ENCODE data around the gene FLCN.

Gene FLCN

GRCh38 chr17:17235212-17236174 lies 1.5 kb downstream of the FLCN start:
- DNase-seq: peak; percentile 17 to 39

DNA sequence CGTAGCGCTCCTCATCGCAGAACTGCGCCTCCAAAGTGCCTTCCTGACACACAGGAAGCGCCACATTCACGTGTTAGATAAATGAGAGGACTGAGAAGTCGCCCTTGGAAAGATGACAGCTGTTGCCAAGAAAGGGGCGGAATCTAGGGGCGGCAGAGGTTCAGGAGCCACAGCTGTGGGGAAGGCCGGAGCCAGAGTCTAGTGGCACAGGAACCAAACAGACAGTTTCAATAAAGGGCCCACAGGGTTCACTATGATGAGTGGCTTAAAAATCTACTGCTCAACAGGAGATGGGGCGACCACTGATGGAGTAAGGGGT lies 4.7 kb downstream of the FLCN start:
- no peak for DNase-seq

DNA sequence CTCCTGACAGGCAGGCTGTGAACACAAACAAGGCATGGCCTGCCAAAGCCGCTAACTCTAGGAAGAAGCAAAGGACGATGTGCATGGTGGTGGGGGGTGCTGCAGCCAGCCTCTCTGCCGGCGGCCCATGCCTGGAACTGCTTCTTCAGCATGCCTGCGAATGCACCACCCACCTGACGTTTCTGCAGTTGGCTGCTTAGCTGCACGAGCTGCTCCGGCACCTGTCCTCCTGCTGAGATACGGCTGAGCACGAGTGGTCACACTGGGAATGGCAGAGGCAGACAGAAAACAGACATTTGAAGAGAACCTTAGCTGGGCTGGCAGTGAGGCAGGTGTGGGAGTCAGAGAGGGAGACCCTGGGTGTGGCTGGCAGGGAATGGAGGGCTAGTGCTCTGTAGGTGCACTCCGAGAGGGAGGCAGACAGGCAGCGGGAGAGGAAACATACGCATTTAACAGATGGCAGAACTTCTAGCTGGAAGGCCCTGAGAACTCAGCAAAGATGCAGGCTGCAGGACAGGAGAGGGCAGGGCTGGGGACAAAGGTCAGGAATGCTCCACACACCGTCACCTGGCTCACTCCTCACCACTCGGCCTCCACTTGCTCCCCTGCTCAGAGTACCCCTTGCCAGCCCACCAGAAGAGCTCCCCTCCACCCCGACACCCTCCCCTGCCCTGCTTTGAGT lies 5.2 kb downstream of the FLCN start:
- DNase-seq: no peak

- DNase-seq: no peak
These were observed 7.3 kb downstream of the FLCN start for GRCh38 chr17:17229416-17230384.

- no peak for DNase-seq
These were observed 8.3 kb downstream of the FLCN start for GRCh38 chr17:17228521-17229279.

DNA sequence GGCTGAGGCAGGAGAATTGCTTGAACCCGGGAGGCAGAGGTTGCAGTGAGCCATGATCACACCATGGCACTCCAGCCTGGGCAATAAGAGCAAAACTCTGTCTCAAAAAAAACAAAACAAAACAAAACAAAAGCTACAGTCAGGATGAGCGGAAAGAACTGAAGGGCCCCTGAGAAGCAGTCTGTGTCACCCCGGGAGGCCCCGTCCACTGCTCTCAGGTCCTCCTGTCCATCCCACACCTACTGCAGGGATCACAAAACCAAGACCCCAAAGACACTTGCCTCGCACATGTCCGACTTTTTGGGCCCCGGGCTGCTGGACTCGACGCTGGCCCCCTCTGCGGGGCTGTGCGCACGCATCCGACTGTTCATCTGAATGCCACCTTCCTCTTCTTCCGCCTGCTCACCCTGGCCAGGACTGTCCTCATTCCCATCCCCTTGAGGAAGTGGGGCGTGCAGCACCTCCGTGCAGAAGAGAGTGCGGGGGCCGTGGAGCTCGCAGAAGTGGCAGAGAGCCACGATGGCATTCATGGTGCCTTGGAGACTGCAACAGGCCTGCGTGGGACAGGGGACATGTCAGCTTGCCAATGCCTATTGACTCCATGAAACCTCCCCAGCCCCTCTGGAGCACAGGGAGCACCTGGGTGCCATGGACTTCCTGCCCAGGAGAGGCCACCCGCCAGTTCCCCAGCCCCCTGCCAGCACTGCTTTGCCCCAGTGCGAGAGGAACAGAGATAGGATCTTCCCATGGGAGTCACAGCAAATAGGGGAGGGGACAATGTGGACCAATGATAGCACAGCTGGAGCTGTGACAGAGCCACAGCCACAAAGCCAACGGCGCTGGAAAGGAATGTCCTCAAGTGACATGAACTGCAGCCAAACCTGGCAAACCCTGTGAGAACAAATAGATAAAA lies 9.1 kb downstream of the FLCN start:
- no peak for DNase-seq

GRCh38 chr17:17226451-17227265 lies 10.3 kb downstream of the FLCN start:
- DNase-seq: no peak

GRCh38 chr17:17225901-17226300 lies 11.1 kb downstream of the FLCN start:
- DNase-seq: no peak

DNA sequence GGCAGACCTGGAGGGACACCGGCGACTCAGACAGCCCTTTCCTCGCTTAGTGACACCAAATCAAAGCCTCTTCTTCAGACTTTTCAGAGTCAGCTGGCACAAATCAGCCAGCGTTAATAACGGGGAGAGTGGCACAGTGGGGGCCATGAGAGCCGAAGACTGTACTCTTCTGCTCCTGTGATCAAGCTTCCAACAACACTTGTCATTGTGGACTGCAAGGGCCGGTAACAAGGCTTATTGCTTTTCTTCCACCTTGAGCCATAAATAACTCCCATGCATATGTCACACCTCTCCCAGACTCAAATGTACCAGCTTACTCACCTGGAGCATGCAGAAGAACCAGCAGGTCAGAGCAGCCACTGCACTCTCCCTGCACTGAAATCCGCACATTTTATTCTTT lies 12.8 kb downstream of the FLCN start:
- DNase-seq: no peak

DNA sequence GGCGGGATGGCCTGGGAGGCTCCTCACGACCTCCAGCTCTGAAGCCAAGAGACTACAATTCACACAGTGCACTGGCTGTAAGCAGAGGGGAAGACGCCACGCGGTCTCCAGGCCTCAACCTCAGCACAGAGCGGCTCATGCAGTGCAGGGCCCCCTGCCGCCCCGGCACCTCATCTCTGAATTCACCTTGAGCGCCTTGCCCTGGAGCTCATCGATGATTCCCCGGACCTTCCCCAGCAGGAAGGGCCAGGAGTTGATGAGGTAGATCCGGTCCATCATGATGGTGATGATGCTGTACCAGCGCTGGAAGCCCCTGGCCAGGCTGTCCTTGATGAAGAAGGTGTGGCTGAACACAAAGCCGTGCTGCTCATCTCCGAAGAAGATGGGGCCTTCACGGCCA lies 13.2 kb downstream of the FLCN start:
- no peak for DNase-seq

DNA sequence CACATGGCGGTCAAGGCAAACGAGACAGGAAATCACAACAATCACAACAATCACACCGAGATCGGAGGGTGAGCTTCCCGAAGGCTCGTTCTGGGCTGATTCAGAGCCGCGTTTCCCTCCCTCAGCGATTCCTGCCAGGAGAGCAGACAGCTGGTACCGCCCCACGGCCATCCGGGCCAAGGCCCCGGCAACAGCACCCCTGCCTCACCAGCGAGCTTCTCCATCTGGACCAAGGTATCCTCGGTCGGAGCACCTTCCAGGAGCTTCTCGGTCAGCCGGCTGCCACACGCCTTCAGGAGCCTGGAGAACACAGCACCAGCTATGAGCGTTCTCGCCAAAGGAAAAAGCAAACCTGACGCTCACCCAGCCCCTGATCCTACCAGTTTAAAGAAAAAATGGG lies 15.6 kb downstream of the FLCN start:
- DNase-seq: no peak

- DNase-seq: no peak
These were observed 16.4 kb downstream of the FLCN start for GRCh38 chr17:17220529-17220928.

DNA sequence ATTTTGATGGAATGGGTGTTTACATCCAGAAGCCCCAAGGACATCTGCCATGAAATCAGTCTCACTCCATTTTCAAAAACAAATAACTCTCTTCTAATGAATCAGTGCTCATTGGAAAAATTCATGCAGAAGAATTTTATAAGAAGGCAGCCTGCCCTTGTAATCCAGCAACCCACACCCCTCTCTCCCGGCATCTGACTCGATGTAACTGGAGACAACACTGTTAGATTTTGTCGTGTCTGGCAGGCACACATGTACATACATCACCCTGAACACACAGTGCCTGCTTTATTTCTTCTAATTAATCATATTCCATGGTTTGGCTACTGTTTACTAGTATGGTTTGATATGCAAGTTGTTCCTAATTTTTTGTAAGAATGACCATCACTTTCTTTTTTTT lies 19.0 kb downstream of the FLCN start:
- DNase-seq: no peak

DNA sequence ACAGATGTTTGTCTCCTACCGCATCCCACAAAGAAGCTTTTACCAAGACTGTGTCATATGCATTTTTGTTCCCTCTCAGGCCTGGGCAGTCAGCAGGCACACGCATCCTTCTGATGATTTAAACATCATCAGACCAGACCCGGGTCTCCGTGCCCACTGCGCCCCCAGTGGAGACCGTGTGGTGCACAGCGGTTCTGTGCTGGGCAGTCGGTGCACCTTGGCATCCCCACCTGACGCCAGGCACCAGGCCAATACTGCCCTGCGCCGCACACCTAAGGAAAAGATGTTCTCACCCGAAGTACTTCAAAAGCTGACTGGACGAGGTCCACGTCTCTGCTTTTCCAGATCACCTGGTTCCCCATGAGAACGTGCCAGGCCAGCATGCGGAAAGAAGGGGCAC lies 20.2 kb downstream of the FLCN start:
- DNase-seq: no peak

GRCh38 chr17:17216236-17216635 lies 20.7 kb downstream of the FLCN start:
- no peak for DNase-seq

DNA sequence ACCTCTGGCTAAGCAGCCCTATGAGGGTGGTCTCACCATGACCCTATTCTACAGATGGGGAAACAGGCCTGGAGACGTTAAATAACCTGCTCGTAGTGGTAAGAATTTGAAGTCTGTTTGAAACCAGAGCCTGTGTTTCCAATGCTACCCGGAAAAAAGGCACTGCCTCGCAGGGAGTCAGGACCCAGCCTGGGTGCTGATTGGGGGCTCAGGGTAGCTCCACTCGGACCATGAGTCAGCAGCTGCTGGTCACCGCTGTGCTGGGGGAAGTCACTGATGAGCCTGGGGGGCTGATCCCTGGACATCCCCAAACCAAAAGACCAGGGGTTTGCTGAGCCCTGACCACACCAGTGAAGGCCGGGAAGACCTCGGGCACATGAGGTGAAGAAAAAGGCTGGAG lies 21.4 kb downstream of the FLCN start:
- DNase-seq: no peak

GRCh38 chr17:17214646-17215436 lies 22.1 kb downstream of the FLCN start:
- DNase-seq: no peak

DNA sequence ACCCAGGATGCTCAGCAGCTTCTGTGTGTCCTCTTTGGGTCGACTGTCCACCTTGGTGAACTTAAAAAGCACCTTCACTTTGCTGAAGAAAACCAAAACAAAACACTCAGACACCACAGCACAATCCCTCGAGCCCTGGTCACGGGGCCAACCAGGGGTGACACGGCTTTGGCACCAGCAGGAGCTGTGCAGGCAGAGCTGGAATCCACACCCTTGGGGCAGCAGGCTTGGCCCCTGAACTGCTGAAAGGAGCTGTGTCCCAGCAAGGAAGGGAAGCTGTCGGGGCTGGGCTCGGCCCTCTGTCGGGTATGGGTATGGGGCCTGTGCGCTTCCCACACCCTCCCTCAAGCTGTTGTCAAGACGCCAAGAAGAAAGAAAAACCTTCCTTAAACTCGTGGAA lies 23.2 kb downstream of the FLCN start:
- no peak for DNase-seq

DNA sequence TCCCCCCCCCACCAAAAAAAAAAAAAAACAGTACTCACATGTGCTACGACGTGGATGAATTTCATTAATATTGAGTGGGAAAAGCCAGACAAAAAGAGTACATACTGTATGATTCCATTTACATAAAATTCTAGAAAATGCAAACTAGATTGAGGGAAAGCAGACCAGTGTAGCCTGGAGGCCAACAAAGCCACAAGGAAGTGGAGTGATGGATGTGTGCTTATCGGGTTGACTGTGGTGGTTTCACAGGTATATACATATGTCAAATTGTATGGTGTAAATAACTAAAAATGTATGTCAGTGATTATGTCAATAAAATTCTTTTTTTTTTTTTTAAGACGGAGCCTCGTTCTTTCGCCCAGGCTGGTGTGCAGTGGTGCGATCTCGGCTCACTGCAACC lies 29.0 kb downstream of the FLCN start:
- DNase-seq: no peak

Data from inflammatory macrophage (primary cell).